Putamen (tissue), 1 donor: ENCODE measurements around the gene SPPL2B.

Experiments used
- DNase-seq: peaks from one replicate; pipeline ENCODE4 v3.0.0-alpha.2; 2016; ENCODE audit warnings: low spot score

Gene SPPL2B

GRCh38 chr19:2300533-2300932, 28.0 kb upstream of the SPPL2B start:
- DNase-seq: no peak

GRCh38 chr19:2302319-2303210, 25.9 kb upstream of the SPPL2B start:
- no peak for DNase-seq

- no peak for DNase-seq
Observed at GRCh38 chr19:2303211-2303798, 25.2 kb upstream of the SPPL2B start.

GRCh38 chr19:2305452-2306280, 22.8 kb upstream of the SPPL2B start:
- DNase-seq: no peak

- peak; percentile 84 for DNase-seq
Observed at GRCh38 chr19:2306281-2306806, 22.1 kb upstream of the SPPL2B start.

GRCh38 chr19:2306971-2307370, 21.5 kb upstream of the SPPL2B start:
- no peak for DNase-seq

- DNase-seq: no peak
Observed at GRCh38 chr19:2307518-2308012, 20.9 kb upstream of the SPPL2B start.

- no peak for DNase-seq
Observed at GRCh38 chr19:2308114-2308556, 20.3 kb upstream of the SPPL2B start, which contains the start of gene LINGO3. Gene LINGO3 (minus strand): TSS chr19:2308154. CDS start chr19:2291776, 16,378 bp downstream.

GRCh38 chr19:2309734-2310362, 18.6 kb upstream of the SPPL2B start:
- DNase-seq: no peak

GRCh38 chr19:2311093-2311492, 17.4 kb upstream of the SPPL2B start:
- no peak for DNase-seq

- no peak for DNase-seq
Observed at GRCh38 chr19:2312820-2313501, 15.5 kb upstream of the SPPL2B start.

GRCh38 chr19:2315121-2315817, 13.2 kb upstream of the SPPL2B start:
- DNase-seq: no peak

GRCh38 chr19:2315818-2316353, 12.6 kb upstream of the SPPL2B start:
- DNase-seq: peak; percentile 74

- no peak for DNase-seq
Observed at GRCh38 chr19:2317300-2317699, 11.2 kb upstream of the SPPL2B start.

- DNase-seq: no peak
Observed at GRCh38 chr19:2317756-2318155, 10.7 kb upstream of the SPPL2B start.

GRCh38 chr19:2318923-2319322, 9.6 kb upstream of the SPPL2B start:
- no peak for DNase-seq

GRCh38 chr19:2319551-2319950, 8.9 kb upstream of the SPPL2B start:
- no peak for DNase-seq

GRCh38 chr19:2320049-2320448, 8.4 kb upstream of the SPPL2B start:
- no peak for DNase-seq

GRCh38 chr19:2320939-2321338, 7.5 kb upstream of the SPPL2B start:
- DNase-seq: no peak
